NCI-H748 (cell line): ENCODE data around the gene PCDH12.

ENCODE experiments used
- DNase-seq: peaks from one replicate; lab custom pipeline; 2025; ENCODE audit not compliant: unreplicated experiment; lab: John Stamatoyannopoulos, UW

Gene PCDH12

GRCh38 chr5:141910271-141910673, 47.7 kb downstream of the PCDH12 start:
- no peak for DNase-seq

DNA sequence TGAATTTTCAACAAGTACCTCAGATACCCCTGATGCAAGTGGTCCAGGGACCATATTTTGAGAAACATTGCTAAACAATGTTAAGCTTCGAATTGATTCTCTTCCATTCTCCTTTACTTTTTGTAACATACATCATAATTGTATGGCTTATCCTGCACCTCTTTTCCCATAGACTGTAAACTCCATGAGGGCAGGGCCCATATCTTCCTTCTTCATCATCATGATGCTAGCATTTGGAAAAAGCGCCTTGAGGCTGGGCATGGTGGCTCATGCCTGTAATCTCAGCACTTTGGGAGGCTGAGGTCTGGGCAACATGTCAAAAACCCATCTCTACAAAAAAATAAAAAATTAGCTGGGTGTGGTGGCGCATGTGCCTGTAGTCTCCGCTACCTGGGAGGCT, 48.8 kb downstream of the PCDH12 start:
- DNase-seq = no peak

DNA sequence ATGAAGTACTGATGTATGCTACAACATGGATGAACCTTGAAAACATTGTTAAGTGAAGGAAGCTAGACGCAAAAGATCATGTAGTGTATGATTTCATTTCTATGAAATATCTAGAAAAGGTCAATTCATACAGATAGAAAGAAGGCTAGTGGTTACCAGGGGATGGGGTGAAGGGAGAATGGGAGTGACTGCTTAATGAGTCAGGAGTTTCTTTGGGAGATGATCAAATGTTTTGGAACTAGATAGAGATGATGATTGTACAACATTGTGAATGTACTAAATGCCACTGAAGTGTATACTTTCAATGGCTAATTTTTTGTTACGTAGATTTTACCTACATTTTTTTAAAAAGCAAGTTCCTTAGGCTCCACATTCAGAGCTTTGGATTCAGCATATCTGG, 49.2 kb downstream of the PCDH12 start:
- no peak for DNase-seq

DNA sequence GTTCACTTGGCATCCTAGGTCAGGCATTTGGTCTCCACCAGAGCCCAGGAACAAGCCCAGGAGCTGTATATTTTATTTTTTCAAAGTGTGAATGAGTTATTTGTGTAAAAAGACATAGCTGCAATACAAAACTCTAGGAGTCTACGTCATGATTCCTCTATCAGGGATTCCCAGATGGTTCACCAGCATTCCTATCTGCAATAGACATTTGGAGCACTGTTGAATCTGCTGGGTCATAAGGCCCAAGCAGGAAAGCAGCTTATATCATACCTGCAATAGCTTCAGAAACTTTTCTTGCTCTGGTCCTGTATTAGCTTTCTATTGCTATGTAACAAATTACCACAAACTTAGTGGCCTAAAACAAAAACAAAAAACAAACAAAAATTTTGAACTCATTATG, 51.0 kb downstream of the PCDH12 start:
- no peak for DNase-seq

GRCh38 chr5:141906517-141906916, 51.5 kb downstream of the PCDH12 start:
- no peak for DNase-seq

DNA sequence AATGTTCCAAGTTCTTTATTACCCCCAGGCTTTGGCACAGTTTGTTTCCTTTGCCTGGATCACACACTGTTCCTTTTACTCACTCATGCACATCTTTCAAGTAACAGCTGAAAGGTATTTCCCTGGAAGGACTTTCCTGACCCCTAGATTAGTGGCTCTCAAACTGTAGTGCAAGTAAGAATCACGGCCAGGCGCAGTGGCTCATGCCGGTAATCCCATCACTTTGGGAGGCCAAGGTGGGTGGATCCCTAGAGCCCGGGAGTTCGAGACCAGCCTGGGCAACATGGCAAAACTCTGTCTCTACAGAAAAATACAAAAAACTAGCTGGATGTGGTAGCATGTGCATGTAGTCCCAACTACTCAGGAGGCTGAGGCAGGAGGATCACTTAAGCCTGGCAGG, 53.5 kb downstream of the PCDH12 start:
- no peak for DNase-seq

GRCh38 chr5:141903261-141903660, 54.7 kb downstream of the PCDH12 start:
- DNase-seq = no peak

GRCh38 chr5:141902015-141902814, 55.8 kb downstream of the PCDH12 start:
- DNase-seq = no peak

- no peak for DNase-seq
Observed at GRCh38 chr5:141898448-141899049, 59.5 kb downstream of the PCDH12 start.

GRCh38 chr5:141897425-141897824, 60.6 kb downstream of the PCDH12 start:
- no peak for DNase-seq
